ENCODE data around the gene NOXA1. TPM values are rescaled to one million over a fixed set of nuclear protein-coding genes. Genes with fewer than 3 reads are reported as not detected.
"Not testable (repeated sequence)": the region's sequence is repeated elsewhere in the genome, so short reads cannot be mapped to it uniquely, and the experiment has no call there.

Gene NOXA1, protein sequence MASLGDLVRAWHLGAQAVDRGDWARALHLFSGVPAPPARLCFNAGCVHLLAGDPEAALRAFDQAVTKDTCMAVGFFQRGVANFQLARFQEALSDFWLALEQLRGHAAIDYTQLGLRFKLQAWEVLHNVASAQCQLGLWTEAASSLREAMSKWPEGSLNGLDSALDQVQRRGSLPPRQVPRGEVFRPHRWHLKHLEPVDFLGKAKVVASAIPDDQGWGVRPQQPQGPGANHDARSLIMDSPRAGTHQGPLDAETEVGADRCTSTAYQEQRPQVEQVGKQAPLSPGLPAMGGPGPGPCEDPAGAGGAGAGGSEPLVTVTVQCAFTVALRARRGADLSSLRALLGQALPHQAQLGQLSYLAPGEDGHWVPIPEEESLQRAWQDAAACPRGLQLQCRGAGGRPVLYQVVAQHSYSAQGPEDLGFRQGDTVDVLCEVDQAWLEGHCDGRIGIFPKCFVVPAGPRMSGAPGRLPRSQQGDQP
- 10 to 100 TPM in 1 of 3 donors, 1 to 10 TPM in 2; 4.8 to 15.9 (median 6.0) TPM for polyA plus RNA-seq (ENCODE audit: insufficient read length in 3 of 3)
- long read RNA-seq, donor 1, result 0 reads
- long read RNA-seq, donor 2, result 0 reads
- long read RNA-seq, donor 3, result 0 reads
- long read RNA-seq, donor 4, result 0 reads
- long read RNA-seq, donor 5, result 0 reads
- long read RNA-seq, donor 6, result 0 reads
- long read RNA-seq, donor 7, result 0 reads
- long read RNA-seq, donor 8, partial matches to known transcripts, result 5 of 5 reads
- long read RNA-seq, donor 8, other reads (novel, unspliced or antisense), result 0 of 5 reads
- long read RNA-seq, donor 9, result 0 reads
- long read RNA-seq, donor 10, result 0 reads
- long read RNA-seq, donor 11, result 0 reads
- long read RNA-seq, donor 12, result 0 reads
- long read RNA-seq, donor 13, result 0 reads
- long read RNA-seq, donor 14, partial matches to known transcripts, result 18 of 23 reads
- long read RNA-seq, donor 14, other reads (novel, unspliced or antisense), result 5 of 23 reads
- long read RNA-seq, donor 15, result 0 reads
- long read RNA-seq, donor 16, result 0 reads

DNA sequence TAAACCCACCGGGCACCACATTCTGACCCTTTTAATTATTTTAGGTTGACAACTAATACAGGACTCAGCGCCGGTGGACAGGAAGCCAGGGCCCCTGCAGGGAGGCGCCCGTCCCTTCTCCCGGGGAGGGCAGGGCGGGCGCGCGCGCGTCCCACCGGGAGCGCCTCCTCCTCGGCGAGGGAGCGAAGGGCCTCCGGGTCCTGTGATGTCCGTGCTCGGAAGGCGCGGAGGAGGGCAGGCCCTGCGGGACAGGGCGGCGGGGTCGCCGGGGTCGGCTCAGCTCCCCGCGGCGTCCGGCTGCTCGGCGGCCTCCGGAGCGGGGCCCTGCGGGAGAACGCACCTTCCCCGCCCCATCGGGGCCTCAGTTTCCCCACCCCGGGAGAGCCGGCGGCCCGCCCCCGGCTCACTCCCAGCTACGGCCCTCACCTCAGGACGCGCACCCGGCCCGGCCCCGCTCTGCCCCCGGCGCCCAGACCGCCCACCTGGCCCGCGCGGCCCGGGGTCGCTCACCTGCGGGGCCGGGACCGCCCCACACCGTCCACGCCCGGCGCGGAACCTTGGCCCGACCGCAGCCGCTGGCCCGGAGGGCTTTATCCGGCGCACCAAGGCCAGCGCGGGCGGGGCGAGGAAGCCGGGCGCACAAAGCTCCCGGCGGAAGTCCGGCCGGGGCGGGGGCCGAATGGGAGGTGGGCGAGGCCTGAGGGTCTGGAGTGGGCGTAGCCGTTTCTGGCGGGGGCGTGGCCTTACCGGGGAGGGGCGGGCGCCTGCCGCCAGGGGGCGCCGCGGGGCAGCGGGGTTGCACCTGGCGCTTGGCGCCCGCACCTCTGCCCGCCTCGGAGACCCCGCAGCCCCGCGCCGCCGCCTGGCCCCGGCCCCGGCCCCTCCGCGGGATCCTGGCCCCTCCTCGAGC lies at the start of gene NOXA1, which contains the start of gene EXD3:
TSS of gene NOXA1 (plus strand) at position 790 of the 910 bp plus-strand sequence. CDS start 137 bp downstream, outside the sequence.
TSS of gene EXD3 (minus strand) at position 559 of the 910 bp plus-strand sequence. CDS start 27,805 bp downstream, outside the sequence.
- DNase-seq (ENCODE audit: extremely low read depth in 1 of 11, low read depth in 9 of 11, low spot score in 4 of 11), result peak; percentile 63 to 90 (median 84)

DNA sequence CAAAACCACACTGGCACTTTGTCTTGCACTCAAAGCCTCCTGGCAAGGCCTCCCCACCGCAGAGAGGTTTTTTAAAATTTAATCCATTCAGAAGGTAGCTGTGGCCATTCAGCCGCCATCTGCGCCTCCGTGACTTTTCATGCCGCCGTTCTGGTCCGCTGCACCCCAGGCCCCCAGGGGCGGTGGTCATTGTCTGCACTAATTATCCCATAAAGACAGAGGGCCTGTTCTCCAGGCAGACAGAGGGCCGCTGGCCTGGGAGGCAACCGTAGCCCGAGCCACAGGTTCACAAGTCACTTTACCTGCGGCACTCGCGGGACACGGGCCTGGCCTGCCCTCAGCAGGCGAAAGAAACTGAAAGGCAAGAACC lies 49.6 kb upstream of the NOXA1 start:
- DNase-seq (ENCODE audit: extremely low read depth in 1 of 11, low read depth in 9 of 11, low spot score in 4 of 11), result no peak

DNA sequence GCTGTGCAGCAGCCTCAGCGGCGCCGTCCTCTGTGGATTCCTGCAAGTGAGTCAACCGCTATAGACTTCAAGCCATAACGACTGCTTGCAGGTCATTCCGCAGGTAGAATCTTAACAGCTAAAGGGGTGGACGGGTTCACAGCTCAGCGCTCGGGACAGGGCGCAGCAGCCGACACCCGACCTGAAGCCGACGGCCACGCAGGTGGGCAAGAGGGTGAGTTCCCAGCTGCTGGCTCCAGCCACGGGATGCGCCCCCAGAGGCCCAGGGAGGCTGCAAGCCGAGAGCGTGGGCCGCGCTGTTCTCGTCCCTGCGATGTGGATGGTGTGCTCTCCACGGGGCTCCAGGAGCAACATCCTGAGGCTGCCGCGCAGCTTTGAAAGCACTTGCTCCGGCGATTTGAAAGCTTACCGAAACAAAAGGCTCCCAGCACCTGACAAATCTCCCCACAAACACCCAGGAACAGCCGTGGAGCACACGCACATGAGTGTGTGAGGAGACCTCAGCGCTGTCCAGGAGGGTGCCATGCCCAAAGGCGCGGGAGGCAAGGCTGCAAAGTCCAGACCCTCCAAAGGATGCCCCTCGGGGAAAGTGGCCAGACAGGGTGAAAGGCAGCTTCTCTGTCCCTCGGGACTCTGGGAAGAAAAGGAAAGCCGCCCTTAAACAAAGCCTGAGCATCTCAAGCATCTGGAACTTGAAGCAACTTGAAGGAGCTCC lies 48.9 kb upstream of the NOXA1 start:
- DNase-seq (ENCODE audit: extremely low read depth in 1 of 11, low read depth in 9 of 11, low spot score in 4 of 11), result no peak

DNA sequence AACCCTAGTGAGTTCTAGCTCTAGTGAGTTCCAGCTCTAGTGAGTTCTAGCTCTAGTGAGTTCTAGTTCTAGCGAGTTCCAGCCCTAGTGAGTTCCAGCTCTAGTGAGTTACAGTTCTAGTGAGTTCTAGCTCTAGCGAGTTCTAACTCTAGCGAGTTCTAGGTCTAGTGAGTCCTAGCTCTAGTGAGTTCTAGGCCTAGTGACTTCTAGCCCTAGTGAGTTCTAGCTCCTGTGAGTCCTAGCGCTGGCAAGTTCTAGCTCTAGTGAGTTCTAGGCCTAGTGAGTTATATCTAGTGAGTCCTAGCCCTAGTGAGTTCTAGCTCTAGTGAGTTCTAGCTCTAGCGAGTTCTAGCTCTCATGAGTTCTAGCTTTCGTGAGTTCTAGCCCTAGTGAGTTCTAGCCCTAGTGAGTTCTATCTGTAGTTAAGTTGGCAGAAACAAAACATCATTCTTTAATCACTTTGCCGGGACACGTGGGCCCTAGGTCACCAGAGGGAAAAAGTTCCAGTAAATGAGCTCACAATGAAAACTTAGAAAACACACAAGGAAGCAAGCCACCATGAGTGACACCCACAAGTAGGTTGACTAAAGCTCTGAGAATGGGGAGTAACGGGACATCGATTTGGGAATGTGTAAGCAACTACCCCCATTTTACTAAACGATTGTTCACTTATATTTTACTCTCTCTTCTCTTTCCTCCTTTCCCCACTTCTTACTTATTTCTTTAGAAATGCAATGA lies 47.7 kb upstream of the NOXA1 start:
- DNase-seq (ENCODE audit: extremely low read depth in 1 of 11, low read depth in 9 of 11, low spot score in 4 of 11), result no peak

DNA sequence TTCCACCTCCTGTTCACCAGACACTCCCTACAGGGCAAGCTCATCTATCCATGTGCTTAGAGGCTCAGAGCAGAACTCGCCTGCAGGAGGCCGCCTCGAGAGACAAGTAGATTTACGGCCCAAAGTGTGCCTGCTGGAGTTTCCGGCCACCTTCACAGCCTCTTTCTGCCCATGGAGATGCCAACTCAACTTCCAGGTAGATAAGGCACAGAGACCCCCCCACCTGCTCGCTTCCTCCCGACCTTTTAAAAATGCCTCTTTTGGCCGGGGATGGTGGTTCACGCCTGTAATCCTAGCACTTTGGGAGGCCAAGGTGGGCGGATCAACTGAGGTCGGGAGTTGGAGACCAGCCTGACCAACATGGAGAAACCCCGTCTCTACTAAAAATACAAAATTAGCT lies 46.8 kb upstream of the NOXA1 start:
- DNase-seq (ENCODE audit: extremely low read depth in 1 of 11, low read depth in 9 of 11, low spot score in 4 of 11), result no peak

DNA sequence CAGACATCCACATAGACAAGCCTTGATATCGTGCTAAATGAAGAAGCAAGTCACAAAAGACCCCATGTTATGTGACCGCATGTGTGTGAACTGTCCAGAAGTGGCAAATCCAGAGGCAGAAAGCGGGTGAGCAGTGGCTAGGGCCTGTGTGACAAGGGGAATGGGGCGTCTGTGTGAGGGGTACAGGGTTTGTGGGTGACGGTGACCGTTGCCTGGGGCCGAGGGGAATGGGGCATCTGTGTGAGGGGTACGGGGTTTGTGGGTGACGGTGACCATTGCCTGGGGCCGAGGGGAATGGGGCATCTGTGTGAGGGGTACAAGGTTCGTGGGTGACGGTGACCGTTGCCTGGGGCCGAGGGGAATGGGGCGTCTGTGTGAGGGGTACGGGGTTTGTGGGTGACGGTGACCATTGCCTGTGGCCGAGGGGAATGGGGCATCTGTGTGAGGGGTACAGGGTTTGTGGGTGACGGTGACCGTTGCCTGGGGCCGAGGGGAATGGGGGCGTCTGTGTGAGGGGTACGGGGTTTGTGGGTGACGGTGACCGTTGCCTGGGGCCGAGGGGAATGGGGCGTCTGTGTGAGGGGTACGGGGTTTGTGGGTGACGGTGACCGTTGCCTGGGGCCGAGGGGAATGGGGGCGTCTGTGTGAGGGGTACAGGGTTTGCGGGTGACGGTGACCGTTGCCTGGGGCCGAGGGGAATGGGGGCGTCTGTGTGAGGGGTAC lies 44.3 kb upstream of the NOXA1 start:
- not testable (repeated sequence) for DNase-seq (ENCODE audit: extremely low read depth in 1 of 11, low read depth in 9 of 11, low spot score in 4 of 11)

DNA sequence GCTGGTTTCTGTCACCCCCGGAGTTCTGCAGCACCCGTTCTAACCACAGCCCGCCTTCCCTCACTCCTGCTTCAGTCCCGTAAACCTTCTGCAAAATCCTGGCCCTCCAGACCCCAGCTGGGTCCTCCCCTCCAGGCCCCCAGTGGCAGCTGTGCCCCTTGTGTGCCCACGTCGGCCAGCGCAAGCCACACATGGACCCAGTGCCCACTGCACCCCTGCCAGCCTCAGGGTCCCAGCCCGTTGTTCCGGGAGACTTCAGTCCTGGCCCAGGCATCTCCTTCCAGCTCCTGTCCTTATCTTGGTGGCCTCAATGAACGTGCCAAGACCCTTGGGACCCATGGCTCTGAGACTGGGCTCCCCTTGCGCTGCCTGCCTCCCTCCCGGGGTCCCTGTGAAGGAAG lies 43.4 kb upstream of the NOXA1 start:
- DNase-seq (ENCODE audit: extremely low read depth in 1 of 11, low read depth in 9 of 11, low spot score in 4 of 11), result no peak

DNA sequence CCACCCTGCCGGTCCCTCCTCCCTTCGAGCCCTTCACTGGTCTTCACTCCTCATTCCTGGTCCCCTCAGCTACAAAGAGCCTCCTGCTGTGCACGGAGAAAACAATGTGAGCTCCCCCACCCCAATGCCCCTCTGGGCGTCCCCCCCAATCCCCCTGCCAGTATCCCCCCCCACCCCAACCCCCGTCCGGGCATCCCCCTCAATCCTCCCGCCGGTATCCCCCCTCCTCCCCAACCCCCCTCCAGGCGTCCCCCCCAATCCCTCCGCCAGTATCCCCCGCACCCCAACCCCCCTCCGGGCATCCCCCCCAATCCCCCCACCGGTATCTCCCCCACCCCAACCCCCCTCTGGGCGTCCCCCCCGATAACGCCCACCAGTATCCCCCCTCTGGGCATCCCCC lies 43.0 kb upstream of the NOXA1 start:
- DNase-seq (ENCODE audit: extremely low read depth in 1 of 11, low read depth in 9 of 11, low spot score in 4 of 11), result no peak

DNA sequence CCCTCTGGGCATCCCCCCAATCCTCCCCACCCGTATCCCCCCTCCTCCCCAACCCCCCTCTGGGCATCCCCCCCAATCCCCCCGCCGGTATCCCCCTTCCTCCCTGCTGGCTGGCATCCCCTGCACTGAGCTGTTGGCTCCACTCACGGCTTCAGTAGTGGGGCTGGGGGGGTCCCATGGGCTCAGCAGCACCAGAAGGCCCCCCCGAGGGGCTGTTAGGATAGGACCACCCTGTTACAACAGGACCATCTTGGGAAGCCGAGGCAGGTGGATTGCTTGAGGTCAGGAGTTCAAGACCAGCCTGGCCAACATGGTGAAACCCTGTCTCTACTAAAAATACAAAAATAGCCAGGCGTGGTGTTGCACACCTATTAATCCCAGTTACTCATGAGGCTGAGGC lies 42.6 kb upstream of the NOXA1 start:
- no peak for DNase-seq (ENCODE audit: extremely low read depth in 1 of 11, low read depth in 9 of 11, low spot score in 4 of 11)

DNA sequence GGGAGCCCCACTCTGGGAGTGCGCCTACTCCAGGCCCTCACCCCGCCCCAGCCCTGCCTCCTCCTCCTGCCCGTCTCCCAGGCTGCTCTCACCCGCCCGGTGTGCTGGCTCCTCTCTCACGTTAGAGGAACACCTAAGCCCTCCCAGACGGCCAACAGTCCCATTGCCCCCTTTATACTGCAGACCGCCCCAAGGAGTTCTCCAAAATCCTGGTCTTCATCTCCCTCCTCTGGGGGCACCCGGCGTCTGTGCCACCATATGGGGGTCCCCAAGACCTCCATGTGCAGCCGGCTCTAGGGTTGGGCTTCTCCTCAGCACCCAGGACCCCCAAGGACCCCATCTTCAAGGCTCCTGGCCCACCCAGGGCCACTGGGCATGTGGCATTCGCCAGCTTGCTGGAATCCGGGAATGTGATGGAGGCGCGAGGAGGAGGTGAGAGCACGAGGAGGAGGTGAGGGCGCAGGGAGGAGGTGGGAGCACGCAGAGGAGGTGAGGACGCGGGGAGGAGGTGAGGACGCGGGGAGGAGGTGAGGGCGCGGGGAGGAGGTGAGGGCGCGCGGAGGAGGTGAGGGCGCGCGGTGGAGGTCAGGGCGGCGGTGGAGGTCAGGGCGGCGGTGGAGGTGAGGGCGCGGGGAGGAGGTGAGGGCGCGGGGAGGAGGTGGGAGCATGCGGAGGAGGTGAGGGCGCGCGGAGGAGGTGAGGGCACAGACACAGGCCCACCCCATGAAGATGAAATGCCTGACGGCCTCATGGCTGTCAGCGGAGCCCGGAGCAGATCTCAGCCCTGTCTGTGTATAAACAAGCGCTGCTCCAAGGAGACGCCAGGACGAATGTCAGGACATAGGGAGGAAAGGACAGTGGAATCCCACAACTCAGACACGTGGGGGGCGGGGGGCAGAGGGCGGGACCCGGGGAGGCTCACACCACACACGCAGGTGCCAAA lies 41.4 kb upstream of the NOXA1 start:
- no peak for DNase-seq (ENCODE audit: extremely low read depth in 1 of 11, low read depth in 9 of 11, low spot score in 4 of 11)

DNA sequence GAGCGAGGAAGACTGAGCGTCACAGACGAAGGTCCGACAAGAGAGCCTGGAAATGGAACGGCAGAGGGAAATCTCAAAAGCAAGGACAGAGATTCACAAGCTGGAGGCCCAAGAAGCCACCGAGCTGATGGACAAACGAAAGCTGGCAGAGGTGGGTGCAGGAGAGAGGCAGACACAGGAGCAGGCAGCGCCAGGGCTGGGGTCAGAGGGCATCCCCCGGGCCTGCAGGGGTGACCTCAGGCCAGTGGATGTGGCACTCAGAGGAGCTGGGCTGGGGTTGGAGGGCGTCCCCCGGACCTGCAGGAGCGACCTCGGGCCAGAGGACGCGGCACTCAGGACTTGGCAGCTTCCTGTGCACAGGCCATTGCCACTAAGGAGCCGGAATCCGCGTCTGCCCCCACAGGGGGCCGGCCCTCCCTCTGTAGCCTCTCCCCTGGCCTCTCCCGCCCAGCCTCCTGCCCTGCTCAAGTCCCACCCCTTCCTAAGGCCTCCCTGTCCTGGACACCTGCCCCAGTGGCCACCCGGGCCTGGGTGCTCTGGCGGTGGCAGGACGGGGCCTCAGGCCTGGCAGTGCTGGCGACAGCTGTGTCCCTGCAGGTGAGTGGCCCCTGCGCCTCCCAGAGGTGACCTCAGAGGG lies 40.6 kb upstream of the NOXA1 start:
- DNase-seq (ENCODE audit: extremely low read depth in 1 of 11, low read depth in 9 of 11, low spot score in 4 of 11), result no peak

DNA sequence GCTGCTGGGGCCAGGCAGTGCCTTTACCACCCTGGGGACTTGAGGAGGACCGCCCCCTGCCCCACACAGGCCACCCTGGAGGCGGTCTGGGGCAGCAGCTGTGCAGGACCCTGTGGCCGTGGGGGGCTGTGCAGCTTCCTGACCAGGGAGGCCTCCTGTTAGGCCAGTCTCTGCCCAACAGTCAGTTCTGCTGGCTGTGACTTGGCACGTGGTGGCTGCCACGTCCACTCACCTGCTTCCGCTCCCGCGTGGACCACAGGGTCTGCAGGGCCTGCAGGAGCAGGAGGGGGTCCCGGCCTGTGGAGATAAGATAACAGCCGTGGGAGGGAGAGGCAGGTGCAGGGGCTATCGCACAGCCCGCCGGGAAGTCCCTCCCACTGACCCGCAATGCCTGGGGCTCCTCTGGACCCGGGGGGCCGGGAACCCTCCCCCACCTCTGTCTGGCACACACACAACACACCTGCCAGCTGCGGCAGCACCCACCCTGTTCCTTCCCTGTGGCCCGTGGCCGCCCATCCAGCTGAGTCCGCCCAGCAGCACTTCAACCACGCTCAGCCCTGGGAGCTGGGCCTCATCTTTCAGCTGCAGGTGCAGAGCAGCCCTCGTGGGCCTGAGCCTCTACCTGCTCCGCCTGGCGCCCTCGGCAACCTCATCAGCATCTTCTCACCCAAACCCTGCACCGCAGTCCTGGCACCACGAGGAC lies 40.0 kb upstream of the NOXA1 start:
- DNase-seq (ENCODE audit: extremely low read depth in 1 of 11, low read depth in 9 of 11, low spot score in 4 of 11), result no peak

DNA sequence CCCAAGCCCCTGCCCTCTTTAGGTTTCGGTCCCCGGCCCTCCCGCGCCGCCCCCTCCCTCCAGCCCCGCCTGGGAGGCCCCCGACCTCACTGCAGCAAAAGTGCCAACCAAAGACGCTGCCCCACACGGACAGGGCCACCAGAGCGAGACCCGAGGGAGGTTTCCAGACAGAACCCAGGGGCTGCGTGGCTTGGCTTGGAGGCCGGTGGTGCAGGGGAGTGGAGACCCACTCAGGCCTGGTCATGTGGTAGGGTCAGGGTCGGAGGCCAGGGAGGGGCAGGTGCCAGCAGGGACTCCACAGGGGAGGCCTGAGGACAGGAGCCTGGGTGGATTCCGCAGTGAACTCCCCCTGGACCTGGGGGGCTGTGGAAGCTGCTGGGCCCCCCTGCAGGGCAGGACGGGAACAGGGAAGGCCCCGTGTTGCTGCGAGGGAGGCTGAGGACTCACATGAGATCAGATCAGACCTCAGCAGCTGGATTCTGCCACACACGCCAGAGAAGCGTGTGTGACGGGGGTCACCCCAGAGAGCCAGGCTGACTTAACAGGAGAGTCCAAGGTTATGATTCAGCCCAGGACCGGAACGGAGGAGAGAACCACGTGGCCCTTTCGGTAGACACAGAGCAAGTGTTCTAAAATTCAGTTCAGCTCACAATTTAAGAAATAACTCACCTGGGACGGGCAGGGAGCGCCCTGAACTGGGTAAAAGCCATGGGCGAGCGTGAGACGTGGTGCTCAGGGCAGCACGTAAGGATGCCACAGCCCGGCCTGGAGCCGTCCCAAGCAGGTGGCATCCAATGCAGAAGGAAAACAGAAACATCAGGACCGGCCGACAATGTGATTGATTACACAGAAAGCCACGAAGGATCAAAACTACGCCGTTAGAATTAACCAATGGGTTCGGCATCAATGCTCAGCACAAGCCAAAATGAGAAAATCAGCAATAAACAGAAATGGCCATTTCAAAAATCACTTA lies 39.1 kb upstream of the NOXA1 start:
- no peak for DNase-seq (ENCODE audit: extremely low read depth in 1 of 11, low read depth in 9 of 11, low spot score in 4 of 11)
